Activated CD8-positive, alpha-beta memory T cell treated with anti-CD3 and anti-CD28 coated beads, Interleukin-2, amount 10 ng/mL, durations not matched to agents 7 days and 5 days (primary cell): Measurements from ENCODE around the gene LARP6. TPM values are rescaled to one million over a fixed set of nuclear protein-coding genes. Genes with fewer than 3 reads are reported as not detected.

ENCODE experiments used
- ATAC-seq: fragments of 150-1000 bp; cut with Tn5 transposase; one replicate; pipeline ENCODE4 v1.10.0; 2021; ENCODE audit warnings: moderate library complexity
- CTCF ChIA-PET: fragments of 350-600 bp; sonication (Branson Sonifier 250); formaldehyde crosslinking; loops from one replicate; lab custom pipeline; 2021; ENCODE audit warnings: antibody characterized with exemption; lab: Charles Lee
- DNase-seq: peaks from one replicate; pipeline ENCODE4 v3.0.0-alpha.2; 2020
- H3K27ac Mint-ChIP-seq: one replicate; pipeline ENCODE4 v1.8.0; 2021; ENCODE audit warnings: mild to moderate bottlenecking, mixed read lengths
- H3K27me3 Mint-ChIP-seq: one replicate; pipeline ENCODE4 v1.8.0; 2021; ENCODE audit warnings: mixed read lengths
- H3K36me3 Mint-ChIP-seq: one replicate; pipeline ENCODE4 v1.8.0; 2021; ENCODE audit warnings: mild to moderate bottlenecking, mixed read lengths
- H3K4me1 Mint-ChIP-seq: one replicate; pipeline ENCODE4 v1.8.0; 2021; ENCODE audit warnings: mixed read lengths
- H3K4me3 Mint-ChIP-seq: one replicate; pipeline ENCODE4 v1.8.0; 2021; ENCODE audit warnings: mild to moderate bottlenecking, moderate library complexity, mixed read lengths
- H3K9me3 Mint-ChIP-seq: one replicate; pipeline ENCODE4 v1.8.0; 2022; ENCODE audit warnings: low read depth, mixed read lengths
- total RNA-seq, 2 experiments: library from RNA; stranded (reverse); gene quantifications; one replicate each; pipeline ENCODE4 v1.2.3, GENCODE V29; 2021

Gene LARP6
- total RNA-seq, 2 experiments from 2014 or later = not detected

GRCh38 chr15:70854666-70854976 lies 664 bp upstream of the LARP6 start:
- H3K4me1 Mint-ChIP-seq = peaks cover 8% of the 10 kb centered on the region
- CTCF ChIA-PET = no interaction called here
- DNase-seq = no peak
- no peaks in the 10 kb centered on the region for H3K36me3 Mint-ChIP-seq
- H3K4me3 Mint-ChIP-seq = peak overlapping the region; percentile 41
- peaks cover 64% of the 10 kb centered on the region for H3K27me3 Mint-ChIP-seq
- H3K9me3 Mint-ChIP-seq = no peaks in the 10 kb centered on the region
- H3K27ac Mint-ChIP-seq = no peak overlapping the region
- no peak for ATAC-seq

- no peak overlapping the region for H3K4me3 Mint-ChIP-seq
- DNase-seq (no peak), ATAC-seq (peak; percentile 27)
- H3K27ac Mint-ChIP-seq = no peak overlapping the region
- H3K27me3 Mint-ChIP-seq = peaks cover 67% of the 10 kb centered on the region
- no peaks in the 10 kb centered on the region for H3K9me3 Mint-ChIP-seq
- CTCF ChIA-PET = no interaction called here
- peaks cover 8% of the 10 kb centered on the region for H3K4me1 Mint-ChIP-seq
- no peaks in the 10 kb centered on the region for H3K36me3 Mint-ChIP-seq
Measured at GRCh38 chr15:70853318-70853972, 512 bp downstream of the LARP6 start.

- DNase-seq (no peak), ATAC-seq (no peak)
- CTCF ChIA-PET = no interaction called here
- Mint-ChIP-seq H3K36me3 (no peaks in the 10 kb centered on the region), H3K4me3 (no peak overlapping the region), H3K4me1 (peaks cover 8% of the 10 kb centered on the region), H3K9me3 (no peaks in the 10 kb centered on the region), H3K27ac (no peak overlapping the region), H3K27me3 (peaks cover 73% of the 10 kb centered on the region)
Measured at GRCh38 chr15:70852501-70853317, 1.2 kb downstream of the LARP6 start.

- H3K27ac Mint-ChIP-seq = no peak overlapping the region
- DNase-seq (no peak), ATAC-seq (no peak)
- CTCF ChIA-PET = no interaction called here
- peaks cover 76% of the 10 kb centered on the region for H3K27me3 Mint-ChIP-seq
- no peak overlapping the region for H3K4me3 Mint-ChIP-seq
- H3K36me3 Mint-ChIP-seq = no peaks in the 10 kb centered on the region
- H3K4me1 Mint-ChIP-seq = peaks cover 8% of the 10 kb centered on the region
- no peaks in the 10 kb centered on the region for H3K9me3 Mint-ChIP-seq
Measured at GRCh38 chr15:70851889-70852288, 2.1 kb downstream of the LARP6 start.

DNA sequence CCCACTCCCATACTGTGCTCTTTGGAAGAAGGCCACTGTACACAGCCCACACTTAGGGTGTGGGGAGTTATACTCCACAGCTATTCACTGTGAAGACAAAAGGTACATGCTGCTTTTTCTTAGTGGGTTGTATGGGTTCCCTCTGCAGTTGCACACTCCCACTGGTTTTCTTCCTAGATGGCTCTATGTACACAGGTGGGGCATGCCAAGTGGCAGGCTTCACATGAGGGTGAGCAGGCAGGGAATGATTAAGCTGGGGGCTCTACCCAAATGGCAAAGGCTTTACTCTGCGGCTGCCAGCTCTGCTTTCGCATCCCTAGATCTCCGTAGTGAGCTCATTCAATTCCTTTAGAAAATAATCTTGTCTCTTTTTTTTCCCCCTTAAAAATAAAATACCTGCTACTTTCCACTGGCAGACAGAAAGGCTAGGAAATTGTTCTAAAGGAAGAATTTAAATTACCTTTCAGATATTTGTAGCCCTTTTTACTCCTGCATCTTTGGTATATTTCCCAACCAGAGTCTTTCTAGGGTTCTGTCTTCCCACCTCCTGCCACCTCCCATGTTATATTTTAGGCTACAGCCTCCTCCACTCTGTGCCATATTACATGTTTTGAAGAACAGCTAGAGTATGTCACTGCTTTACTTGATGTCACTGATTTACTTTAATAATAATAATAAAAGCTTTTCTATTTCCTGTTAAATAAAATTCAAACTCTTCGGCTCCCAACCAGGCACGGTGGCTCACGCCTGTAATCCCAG lies 8.2 kb downstream of the LARP6 start:
- Mint-ChIP-seq H3K27me3 (peaks cover 31% of the 10 kb centered on the region), H3K9me3 (no peaks in the 10 kb centered on the region), H3K27ac (no peak overlapping the region), H3K4me3 (no peak overlapping the region), H3K36me3 (no peaks in the 10 kb centered on the region), H3K4me1 (no peaks in the 10 kb centered on the region)
- DNase-seq (no peak), ATAC-seq (no peak)
- CTCF ChIA-PET = interaction anchor here (0.6 to 1.1 kb wide), 2 partner anchors 34 to 985 kb away, joined by 3 read pairs; no protein-coding TSS in a partner anchor

- no peak for ATAC-seq
- Mint-ChIP-seq H3K4me1 (no peaks in the 10 kb centered on the region), H3K9me3 (no peaks in the 10 kb centered on the region), H3K27me3 (peaks cover 14% of the 10 kb centered on the region), H3K27ac (no peak overlapping the region), H3K4me3 (no peak overlapping the region), H3K36me3 (no peaks in the 10 kb centered on the region)
- no peak for DNase-seq
- CTCF ChIA-PET = no interaction called here
Measured at GRCh38 chr15:70837476-70837875, 16.5 kb downstream of the LARP6 start.

GRCh38 chr15:70835841-70836240 lies 18.1 kb downstream of the LARP6 start:
- no peaks in the 10 kb centered on the region for H3K36me3 Mint-ChIP-seq

GRCh38 chr15:70835415-70835814 lies 18.5 kb downstream of the LARP6 start:
- H3K4me3 Mint-ChIP-seq = no peak overlapping the region
- ATAC-seq (no peak), DNase-seq (no peak)
- H3K4me1 Mint-ChIP-seq = no peaks in the 10 kb centered on the region
- CTCF ChIA-PET = no interaction called here
- H3K36me3 Mint-ChIP-seq = no peaks in the 10 kb centered on the region
- H3K9me3 Mint-ChIP-seq = no peaks in the 10 kb centered on the region
- no peak overlapping the region for H3K27ac Mint-ChIP-seq
- H3K27me3 Mint-ChIP-seq = peaks cover 14% of the 10 kb centered on the region

More at GRCh38 chr15:70835841-70836240, 18.1 kb downstream of the LARP6 start:
- Mint-ChIP-seq H3K27ac (no peak overlapping the region), H3K4me3 (no peak overlapping the region), H3K9me3 (no peaks in the 10 kb centered on the region), H3K4me1 (no peaks in the 10 kb centered on the region), H3K27me3 (peaks cover 14% of the 10 kb centered on the region)
- CTCF ChIA-PET = no interaction called here
- no peak for ATAC-seq
- DNase-seq = no peak

GRCh38 chr15:70834999-70835398 lies 19.0 kb downstream of the LARP6 start:
- ATAC-seq = no peak
- Mint-ChIP-seq H3K9me3 (no peaks in the 10 kb centered on the region), H3K27ac (no peak overlapping the region), H3K36me3 (no peaks in the 10 kb centered on the region), H3K27me3 (peaks cover 14% of the 10 kb centered on the region), H3K4me3 (no peak overlapping the region), H3K4me1 (no peaks in the 10 kb centered on the region)
- CTCF ChIA-PET = no interaction called here
- DNase-seq = no peak

GRCh38 chr15:70833861-70834765 lies 19.8 kb downstream of the LARP6 start:
- Mint-ChIP-seq H3K27me3 (peaks cover 14% of the 10 kb centered on the region), H3K4me3 (no peak overlapping the region), H3K4me1 (no peaks in the 10 kb centered on the region)

DNA sequence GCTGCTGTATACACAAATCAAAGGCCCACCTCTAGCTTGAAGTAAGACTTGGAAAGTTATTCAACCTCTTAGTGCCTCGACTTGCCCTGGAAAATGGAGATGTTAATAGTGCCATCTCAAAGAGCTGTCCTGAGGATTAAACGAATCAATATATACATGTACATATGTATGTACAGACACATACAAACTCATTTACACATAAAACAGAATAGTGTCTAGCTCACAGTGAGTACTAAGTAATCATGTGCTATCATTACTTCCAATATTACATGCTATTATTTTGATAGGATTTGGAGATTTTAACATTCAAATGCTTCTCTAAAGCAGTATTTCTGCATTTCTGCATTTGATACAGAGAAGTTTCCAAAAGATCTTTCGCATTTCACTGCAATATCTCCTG lies 20.5 kb downstream of the LARP6 start:
- Mint-ChIP-seq H3K4me3 (no peak overlapping the region), H3K9me3 (no peaks in the 10 kb centered on the region), H3K36me3 (no peaks in the 10 kb centered on the region), H3K27ac (no peak overlapping the region), H3K27me3 (peaks cover 14% of the 10 kb centered on the region), H3K4me1 (no peaks in the 10 kb centered on the region)
- no peak for ATAC-seq
- CTCF ChIA-PET = interaction anchor here (1.0 to 1.1 kb wide), 2 partner anchors 9 to 21 kb away, joined by 3 to 4 read pairs; no protein-coding TSS in a partner anchor
- DNase-seq = no peak

More at GRCh38 chr15:70833861-70834765, 19.8 kb downstream of the LARP6 start:
- CTCF ChIA-PET = interaction anchor here (1.0 to 1.1 kb wide), 2 partner anchors 9 to 22 kb away, joined by 3 to 4 read pairs; no protein-coding TSS in a partner anchor
- no peak for DNase-seq
- H3K9me3 Mint-ChIP-seq = no peaks in the 10 kb centered on the region
- H3K27ac Mint-ChIP-seq = no peak overlapping the region
- H3K36me3 Mint-ChIP-seq = no peaks in the 10 kb centered on the region
- ATAC-seq = no peak

- ATAC-seq (no peak), DNase-seq (no peak)
- Mint-ChIP-seq H3K27ac (no peak overlapping the region), H3K4me1 (no peaks in the 10 kb centered on the region), H3K4me3 (no peak overlapping the region), H3K9me3 (no peaks in the 10 kb centered on the region), H3K27me3 (peaks cover 14% of the 10 kb centered on the region), H3K36me3 (no peaks in the 10 kb centered on the region)
- CTCF ChIA-PET = no interaction called here
Measured at GRCh38 chr15:70832176-70832575, 21.8 kb downstream of the LARP6 start.
